ENCODE data around the gene IGSF6. TPM values are rescaled to one million over a fixed set of nuclear protein-coding genes. Genes with fewer than 3 reads are reported as not detected.
A peak's percentile ranks its signal among the peaks of the same experiment; 100 is the strongest.
"Not testable (repeated sequence)": the region's sequence is repeated elsewhere in the genome, so short reads cannot be mapped to it uniquely, and the experiment has no call there.

IGSF6 gene
- total RNA-seq, 1 experiment from 2014 or later: not detected

DNA sequence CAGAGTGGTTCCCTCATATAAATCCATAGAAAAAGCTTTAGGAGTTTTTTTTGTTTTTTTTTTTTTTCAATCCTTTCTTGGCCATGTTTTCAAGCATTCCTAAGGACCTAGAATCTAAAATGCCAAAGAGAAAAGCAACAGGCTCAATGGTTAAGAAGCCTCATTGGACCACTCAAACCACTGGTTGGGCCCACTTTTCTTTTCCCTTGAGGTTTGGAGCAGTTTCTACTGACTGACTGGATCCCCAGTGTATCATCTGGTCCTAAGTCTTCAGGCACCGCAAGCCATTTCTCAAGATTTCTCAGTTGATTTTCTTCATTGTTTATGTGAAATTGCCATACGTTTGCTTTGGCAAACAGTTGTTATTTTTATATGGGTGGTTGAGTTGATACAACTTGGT lies 38.6 kb downstream of the IGSF6 start:
- DNase-seq (ENCODE audit: low read depth): no peak
- in situ Hi-C loops (cut with HindIII; ENCODE audit: low pct_unique_long_range_greater_than_20kb, low sequenced_read_pairs): no loop called here

DNA sequence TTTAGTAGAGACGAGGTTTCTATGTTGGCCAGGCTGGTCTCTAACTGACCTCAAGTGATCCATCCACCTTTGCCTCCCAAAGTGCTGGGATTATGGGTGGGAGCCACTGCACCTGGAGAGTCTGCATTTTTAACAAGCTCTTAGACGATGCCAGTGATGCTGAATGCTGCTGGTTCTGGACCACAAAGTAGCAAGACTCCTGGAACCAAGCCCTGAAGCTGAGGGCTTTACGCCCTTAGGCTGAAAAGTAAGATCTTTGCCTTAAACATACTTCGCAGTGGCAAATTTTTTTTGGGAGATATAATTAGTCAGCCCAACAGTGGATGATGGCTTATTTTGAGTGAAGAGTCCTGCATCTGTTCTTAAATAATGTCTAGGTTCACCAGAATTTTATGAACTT lies 39.0 kb downstream of the IGSF6 start:
- in situ Hi-C loops (cut with HindIII; ENCODE audit: low pct_unique_long_range_greater_than_20kb, low sequenced_read_pairs): no loop called here
- DNase-seq (ENCODE audit: low read depth): no peak

DNA sequence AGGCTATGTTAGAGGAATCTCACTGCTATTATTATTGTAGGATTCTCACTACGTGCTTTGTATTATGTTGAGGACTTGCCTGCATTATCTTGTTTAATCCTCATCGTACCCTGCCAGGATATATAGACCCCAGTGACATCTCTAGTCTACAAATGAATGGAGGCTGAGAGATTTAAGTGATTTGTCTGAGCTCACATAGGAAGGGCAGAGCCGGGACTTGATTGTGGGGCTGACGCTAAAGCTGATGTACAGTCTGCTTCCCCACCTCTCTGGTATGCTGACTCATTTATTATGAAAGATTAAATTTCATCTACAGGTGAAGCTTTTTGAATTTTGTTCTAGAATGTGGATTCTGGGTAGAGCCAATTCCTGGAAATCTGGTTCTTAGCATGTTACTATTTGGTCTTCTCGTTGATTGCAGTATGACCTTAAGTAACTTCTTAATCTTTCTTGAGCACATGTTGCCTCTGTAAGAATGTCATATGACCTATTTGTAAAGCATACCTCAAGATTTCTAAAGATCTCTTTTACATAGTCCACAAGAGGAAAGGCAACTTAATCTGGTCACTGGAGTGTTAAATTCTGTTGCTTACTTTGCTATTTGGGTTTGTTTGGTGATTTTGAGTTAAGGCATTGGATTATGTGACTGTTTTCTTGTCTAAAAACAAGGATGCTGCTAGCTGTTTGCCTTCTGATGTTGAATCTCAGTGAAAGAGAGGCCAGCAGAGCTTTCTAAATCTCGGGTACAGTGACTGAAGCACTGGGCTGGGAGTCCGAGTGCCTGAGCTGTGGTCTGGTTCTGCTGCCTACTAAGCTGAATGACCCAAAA lies 40.6 kb downstream of the IGSF6 start:
- in situ Hi-C loops (cut with HindIII; ENCODE audit: low pct_unique_long_range_greater_than_20kb, low sequenced_read_pairs): no loop called here
- DNase-seq (ENCODE audit: low read depth): peak; percentile 32

DNA sequence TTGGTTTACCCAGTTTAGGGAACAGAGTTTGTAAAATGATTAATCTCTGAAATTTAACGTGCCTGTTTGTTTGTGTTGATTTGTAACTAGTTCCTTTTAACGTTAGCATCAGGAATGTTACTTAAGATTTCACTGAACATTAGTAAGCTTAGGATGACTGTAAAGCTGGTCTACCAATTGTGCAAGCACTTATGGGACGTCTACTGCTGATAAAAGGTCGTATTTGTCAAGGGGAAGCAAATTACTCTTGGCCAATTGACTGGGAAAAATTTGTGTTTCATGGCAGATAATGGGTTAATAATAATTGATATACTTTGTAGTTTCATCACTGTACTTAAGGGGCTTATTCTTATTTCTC lies 41.2 kb downstream of the IGSF6 start:
- in situ Hi-C loops (cut with HindIII; ENCODE audit: low pct_unique_long_range_greater_than_20kb, low sequenced_read_pairs): no loop called here
- DNase-seq (ENCODE audit: low read depth): no peak

DNA sequence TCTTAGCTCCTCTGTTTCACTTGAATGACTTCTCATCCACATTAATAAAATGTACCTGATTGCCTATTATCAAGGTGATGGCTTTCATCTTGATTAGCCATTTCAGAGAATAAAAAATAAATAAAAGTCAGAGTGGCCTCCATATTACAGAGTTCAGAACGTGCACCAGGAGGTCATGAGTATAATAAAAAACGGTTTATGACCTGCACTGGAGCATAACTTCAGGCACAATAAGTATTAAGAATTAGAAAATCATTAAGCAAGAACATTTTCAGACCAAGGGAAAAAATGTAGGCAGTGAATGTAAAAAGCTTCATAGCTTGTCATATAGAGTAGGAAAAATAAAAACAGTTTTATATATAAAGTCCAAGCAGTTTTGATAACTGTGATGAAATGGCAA lies 41.6 kb downstream of the IGSF6 start:
- DNase-seq (ENCODE audit: low read depth): peak; percentile 30
- in situ Hi-C loops (cut with HindIII; ENCODE audit: low pct_unique_long_range_greater_than_20kb, low sequenced_read_pairs): no loop called here

DNA sequence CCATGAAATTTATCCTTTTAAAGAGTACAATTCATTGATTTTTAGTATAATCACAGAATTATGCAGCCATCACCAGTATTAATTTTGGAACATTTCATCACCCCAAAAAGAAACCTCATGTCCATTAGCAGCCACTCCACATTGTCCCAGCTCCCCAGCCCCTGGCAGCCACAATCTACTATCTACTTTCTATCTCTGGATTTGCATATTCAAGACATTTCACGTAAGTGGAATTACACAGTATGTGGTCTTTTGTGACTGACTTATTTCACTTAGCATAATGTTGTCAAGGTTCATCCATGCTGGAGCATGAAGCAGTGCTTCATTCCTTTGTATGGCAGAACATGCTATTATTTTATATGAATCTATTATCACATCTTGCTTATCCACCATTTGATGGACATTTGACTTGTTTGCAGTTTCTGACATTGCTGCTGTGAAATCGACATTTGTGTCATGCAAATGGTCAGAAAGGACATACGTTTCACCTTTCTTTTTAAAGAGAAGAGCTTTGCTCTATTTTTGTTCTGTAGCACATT lies 42.3 kb downstream of the IGSF6 start:
- DNase-seq (ENCODE audit: low read depth): no peak
- in situ Hi-C loops (cut with HindIII; ENCODE audit: low pct_unique_long_range_greater_than_20kb, low sequenced_read_pairs): no loop called here

DNA sequence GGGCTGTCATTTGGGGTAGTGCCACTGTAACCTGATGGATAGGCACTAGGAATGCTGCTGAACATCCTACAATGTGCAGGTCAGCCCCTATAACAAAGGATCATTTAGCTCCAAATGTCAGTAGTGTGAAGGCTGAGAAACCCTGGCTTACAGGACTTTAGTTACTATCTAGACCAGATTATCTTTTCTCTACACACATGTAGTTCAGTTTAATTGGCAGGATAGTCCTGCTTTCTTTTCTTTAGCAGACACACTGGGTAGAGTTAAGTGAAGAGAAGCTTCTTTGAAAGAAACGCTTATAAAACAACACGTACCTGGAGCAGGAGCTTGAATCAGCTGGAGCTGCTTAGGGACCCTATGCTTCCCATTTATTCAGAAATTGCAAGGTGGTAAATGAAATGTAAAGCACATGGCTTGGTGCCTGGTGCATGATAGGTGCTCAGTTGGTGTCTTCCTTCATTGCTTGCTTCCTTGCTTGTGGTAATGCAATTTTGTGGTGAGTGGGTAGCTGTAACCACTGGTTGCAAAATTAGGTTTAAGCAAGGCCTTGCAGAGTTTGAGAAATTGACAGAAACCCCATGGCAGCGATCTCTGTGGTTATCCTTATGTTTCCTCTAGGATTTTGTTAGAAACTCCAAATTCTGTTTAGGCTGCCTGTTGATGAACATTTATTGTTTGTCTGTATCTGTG lies 43.6 kb downstream of the IGSF6 start:
- DNase-seq (ENCODE audit: low read depth): no peak
- in situ Hi-C loops (cut with HindIII; ENCODE audit: low pct_unique_long_range_greater_than_20kb, low sequenced_read_pairs): no loop called here

DNA sequence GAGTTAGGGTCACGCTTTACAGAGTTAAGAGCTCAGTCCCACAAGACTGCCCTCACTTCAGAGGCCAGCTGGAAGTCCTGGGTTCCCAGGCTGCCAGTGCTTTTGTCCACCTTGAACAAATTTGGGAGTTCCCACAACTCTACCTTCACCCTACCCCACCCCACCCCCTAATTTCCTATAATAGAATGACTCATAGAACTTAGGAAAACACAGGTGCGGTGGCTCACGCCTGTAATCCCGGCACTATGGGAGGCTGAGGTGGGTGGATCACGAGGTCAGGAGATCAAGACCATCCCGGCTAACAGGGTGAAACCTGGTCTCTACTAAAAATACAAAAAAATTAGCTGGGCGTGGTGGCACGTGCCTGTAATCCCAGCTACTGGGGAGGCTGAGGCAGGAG lies 46.6 kb downstream of the IGSF6 start:
- DNase-seq (ENCODE audit: low read depth); in situ Hi-C loops (cut with HindIII; ENCODE audit: low pct_unique_long_range_greater_than_20kb, low sequenced_read_pairs): not testable (repeated sequence)

DNA sequence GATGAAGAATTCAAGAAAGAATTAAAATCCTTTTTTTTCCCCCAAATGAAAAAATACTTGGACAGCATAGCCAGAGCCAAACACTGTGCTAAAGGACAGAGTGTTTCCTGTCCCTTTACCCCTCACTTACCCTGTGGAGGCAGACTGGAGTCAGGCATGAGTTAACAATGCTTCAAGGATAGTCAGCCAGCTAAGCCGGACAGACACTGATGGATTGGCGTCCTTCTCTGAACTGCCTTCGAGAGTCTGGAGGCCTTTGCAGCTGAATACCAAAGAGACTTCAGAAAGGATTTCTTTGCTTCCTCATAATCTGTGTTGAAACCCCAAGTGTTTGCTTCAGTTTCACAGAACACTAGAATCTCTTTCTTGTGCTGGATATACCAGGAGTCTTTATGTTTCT lies 48.5 kb downstream of the IGSF6 start:
- in situ Hi-C loops (cut with HindIII; ENCODE audit: low pct_unique_long_range_greater_than_20kb, low sequenced_read_pairs): no loop called here
- peak; percentile 44 for DNase-seq (ENCODE audit: low read depth)

DNA sequence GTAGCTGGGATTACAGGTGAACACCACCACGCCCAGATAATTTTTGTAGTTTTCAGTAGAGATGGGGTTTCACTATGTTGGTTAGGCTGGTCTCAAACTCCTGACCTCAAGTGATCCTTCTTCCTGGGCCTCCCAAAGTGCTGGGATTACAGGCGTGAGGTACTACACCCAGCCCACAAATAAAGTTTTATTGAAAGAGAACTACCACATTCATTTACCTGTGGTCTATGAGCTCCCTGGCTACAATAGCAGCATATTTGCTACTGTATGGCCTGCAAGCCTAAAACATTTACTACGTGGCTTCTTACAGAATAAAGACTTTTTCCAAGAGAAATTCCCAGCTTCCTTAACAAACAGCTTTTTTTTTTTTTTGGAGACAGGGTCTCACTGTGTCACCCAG lies 49.6 kb downstream of the IGSF6 start:
- no peak for DNase-seq (ENCODE audit: low read depth)
- in situ Hi-C loops (cut with HindIII; ENCODE audit: low pct_unique_long_range_greater_than_20kb, low sequenced_read_pairs): no loop called here

DNA sequence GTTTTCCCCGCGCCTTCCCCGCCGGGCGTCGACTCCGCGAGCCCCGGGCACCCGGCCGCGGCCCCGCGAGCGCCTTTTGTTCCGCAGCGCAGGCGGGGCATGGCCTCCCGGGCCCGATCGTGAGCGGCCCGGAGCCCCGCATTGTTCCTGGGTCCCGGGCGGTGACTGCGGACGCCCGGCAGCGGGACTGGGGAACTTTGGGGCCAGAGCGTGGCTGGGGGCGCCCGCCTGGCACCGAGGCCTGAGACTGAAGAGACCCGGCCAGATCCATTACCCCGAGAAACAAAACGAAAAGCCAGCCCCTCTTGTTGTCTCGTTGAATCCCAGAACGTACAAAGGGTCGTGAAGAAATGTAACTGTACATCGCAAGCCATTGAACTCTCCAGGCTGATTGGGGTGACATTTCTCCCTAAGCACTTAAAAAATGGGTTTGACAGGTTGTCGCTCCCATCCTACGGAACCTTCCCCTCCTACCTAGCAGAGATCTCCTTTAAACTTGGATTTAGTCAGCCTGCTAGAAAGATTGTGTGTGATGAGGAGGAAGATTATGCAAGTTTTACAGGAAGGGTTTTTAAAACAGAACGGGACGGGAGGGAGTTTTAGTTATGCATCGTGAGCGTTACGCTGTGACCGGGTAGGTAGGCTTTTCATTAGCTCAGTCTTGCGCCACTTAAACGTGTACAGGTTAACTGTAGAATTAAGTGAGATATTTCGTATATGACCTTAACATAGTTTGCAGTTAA lies 52.2 kb downstream of the IGSF6 start:
- in situ Hi-C loops (cut with HindIII; ENCODE audit: low pct_unique_long_range_greater_than_20kb, low sequenced_read_pairs): no loop called here
- peak; percentile 50 for DNase-seq (ENCODE audit: low read depth)

DNA sequence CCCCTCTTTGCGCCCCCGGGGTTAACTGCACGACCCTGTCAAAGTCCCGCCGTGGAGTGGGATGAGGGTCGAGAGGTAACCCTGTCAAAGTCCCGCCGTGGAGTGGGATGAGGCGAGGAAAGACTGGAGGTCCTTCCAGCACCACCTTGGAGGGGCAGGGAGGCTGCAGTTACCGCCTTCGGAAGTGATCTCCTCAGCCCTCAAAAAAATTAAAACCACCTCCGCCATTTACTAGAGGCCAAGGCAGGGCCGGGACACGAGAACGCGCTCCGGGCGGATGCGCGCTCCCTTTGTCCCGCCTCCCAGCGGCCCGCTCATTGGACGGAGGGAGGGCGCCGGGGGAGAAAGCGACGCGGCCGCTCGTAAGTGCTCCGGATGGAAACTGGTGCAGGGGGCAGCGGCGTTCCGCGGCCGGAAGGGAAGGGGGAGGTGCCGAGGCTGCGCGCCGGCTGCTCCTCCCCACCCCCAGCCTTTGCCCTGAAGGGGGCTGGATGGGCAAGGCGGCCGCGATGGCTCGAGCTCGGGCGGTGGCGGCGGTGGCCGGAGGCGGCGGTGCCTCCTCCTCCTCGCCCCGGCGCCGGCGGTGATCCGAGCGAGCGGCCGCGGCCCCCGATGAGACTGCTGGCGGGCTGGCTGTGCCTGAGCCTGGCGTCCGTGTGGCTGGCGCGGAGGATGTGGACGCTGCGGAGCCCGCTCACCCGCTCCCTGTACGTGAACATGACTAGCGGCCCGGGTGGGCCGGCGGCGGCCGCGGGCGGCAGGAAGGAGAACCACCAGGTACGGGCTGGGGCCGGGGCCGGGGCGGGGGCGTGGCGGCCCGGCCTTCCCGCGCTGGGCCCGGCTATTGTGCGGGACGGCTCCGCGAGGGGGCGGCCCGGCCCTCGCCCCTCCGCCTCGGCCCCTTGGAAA lies 53.0 kb downstream of the IGSF6 start, which contains the start of gene METTL9:
Gene METTL9, plus strand, starts transcription at position 456 of the 909 bp plus-strand sequence. Its CDS starts 157 bp downstream, at position 613.
- in situ Hi-C loops (cut with HindIII; ENCODE audit: low pct_unique_long_range_greater_than_20kb, low sequenced_read_pairs): no loop called here
- peak; percentile 98 for DNase-seq (ENCODE audit: low read depth)

DNA sequence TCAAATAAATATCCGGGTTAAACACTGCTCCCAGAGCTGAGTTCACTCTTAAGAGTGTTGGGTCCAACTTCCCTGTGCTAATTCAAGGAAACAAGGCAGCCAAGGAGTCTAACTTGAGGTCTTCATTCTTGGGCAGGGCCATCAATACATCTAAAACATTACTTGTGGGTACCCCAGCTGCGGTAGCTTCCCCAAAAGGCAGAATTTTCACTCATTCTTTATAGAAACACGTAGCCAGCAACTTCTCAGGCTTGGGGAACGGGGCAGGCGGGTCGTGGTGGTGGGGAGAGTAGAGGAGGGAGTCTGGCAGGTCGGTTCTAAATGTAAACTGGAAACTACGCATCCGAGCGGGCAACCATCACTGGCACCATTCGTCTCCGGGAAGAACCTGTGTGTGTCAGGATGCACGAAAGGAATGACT lies 53.7 kb downstream of the IGSF6 start:
- in situ Hi-C loops (cut with HindIII; ENCODE audit: low pct_unique_long_range_greater_than_20kb, low sequenced_read_pairs): no loop called here

DNA sequence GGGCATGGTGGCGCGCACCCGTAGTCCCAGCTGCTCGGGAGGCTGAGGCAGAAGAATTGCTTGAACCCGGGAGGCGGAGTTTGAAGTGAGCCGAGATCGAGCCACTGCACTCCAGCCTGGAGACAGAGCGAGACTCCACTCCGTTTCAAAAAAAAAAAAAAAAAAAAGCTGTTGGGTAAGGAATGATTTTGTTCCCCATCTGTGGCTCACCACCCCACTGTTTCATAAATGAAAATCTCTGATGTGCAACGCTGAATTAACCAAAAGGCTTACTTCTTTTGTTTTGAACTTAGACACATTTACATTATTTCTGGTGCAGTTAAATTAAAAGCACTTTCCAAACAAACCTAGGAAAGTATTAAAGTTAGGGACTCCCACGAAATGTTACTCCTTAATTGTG lies 54.2 kb downstream of the IGSF6 start:
- in situ Hi-C loops (cut with HindIII; ENCODE audit: low pct_unique_long_range_greater_than_20kb, low sequenced_read_pairs): no loop called here
- DNase-seq (ENCODE audit: low read depth): no peak

More for the DNA sequence above, 53.7 kb downstream of the IGSF6 start:
- DNase-seq (ENCODE audit: low read depth): no peak

DNA sequence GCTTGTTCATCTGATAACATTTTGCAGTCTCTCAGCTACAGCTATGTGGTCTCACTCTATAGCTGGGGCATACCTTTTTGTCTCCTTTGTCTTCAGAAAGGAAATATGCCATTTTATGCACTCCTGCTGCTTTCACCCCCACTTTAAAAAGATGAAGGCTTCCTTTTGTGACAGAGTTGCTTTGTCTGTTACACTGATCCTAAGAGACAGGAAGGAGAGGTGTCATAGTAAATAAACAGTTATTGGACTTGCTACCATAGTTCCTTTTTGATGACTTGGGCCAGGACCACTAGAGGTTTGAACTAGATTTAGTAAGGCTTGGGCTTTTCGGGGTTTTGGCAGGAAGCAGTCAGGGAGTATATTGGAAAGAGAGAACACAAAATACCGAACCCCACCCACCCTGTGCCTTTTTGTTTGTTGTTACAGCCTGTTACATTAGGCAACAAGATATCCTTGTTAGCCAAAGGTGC lies 54.8 kb downstream of the IGSF6 start:
- no peak for DNase-seq (ENCODE audit: low read depth)
- in situ Hi-C loops (cut with HindIII; ENCODE audit: low pct_unique_long_range_greater_than_20kb, low sequenced_read_pairs): no loop called here

DNA sequence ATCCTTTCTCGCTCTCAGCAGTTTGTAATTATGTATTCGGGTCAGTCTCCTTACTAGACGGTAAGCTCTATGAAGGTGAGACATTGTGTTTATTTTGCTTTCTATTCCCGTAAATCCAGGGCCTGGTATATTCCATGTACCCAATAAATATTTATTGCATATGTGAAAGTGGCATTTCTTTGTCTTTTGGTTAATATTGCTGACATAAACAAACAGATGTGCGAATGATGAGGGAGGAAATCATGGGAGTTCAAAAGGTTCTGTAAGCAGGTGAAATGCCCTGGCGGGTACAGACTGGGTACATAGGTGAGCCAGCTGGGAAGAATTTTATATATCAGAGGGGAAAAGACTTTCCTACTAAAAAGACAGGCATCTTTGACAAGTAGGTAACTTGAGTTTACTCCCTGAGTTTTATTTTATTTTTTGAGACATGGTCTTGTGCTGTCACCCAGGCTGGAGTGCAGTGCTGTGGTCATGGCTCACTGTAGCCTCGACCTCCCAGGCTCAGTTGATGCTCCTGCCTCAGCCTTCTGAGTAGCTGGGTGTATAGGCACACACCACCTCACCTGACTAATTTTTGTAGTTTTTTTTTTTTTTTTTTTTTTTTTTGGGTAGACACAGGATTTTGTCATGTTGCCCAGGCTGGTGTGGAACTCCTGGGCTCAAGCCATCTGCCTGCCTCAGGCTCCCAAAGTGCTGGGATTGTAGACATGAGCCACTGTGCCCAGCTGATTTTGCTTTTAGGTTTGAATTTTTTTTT lies 58.7 kb downstream of the IGSF6 start:
- in situ Hi-C loops (cut with HindIII; ENCODE audit: low pct_unique_long_range_greater_than_20kb, low sequenced_read_pairs): no loop called here
- DNase-seq (ENCODE audit: low read depth): no peak

DNA sequence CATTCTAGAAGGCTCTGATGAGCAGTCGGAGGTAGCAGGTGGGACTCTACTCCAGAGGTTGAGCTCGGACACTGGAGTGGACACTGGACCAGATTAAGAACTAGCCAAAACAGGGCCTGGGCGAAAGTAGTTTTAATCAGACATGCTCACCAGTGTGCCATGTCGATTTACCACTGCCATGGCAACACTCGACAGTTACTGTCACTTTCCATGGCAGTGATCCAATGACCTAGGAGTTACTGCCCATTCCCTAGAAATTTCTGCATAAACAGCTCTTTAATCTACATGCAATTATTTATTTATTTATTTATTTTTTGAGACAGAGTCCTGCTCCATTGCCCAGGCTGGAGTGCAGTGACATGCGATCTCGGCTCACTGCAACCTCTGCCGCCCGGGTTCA lies 60.2 kb downstream of the IGSF6 start:
- in situ Hi-C loops (cut with HindIII; ENCODE audit: low pct_unique_long_range_greater_than_20kb, low sequenced_read_pairs): no loop called here
- no peak for DNase-seq (ENCODE audit: low read depth)
